ENCODE data around the gene GMDS.

GMDS gene

GRCh38 chr6:2222275-2222842, 23.0 kb downstream of the GMDS start:
- no peak for TF ChIP-seq CTCF (IDR thresholded peaks at IDR 0.05; ENCODE audit: borderline replicate concordance, insufficient read depth, low read depth, low read length)
- H3K4me3 ChIP-seq (ENCODE audit: low read depth, low read length) = peak overlapping the region; percentile 44

GRCh38 chr6:2221726-2222274, 23.6 kb downstream of the GMDS start:
- peak overlapping the region; percentile 44 for H3K4me3 ChIP-seq (ENCODE audit: low read depth, low read length)

GRCh38 chr6:2220154-2220553, 25.3 kb downstream of the GMDS start:
- no peak overlapping the region for H3K4me3 ChIP-seq (ENCODE audit: low read depth, low read length)
- TF ChIP-seq CTCF (IDR thresholded peaks at IDR 0.05; ENCODE audit: borderline replicate concordance, insufficient read depth, low read depth, low read length) = no peak

More at GRCh38 chr6:2221726-2222274, 23.6 kb downstream of the GMDS start:
- TF ChIP-seq CTCF (IDR thresholded peaks at IDR 0.05; ENCODE audit: borderline replicate concordance, insufficient read depth, low read depth, low read length) = no peak

GRCh38 chr6:2218866-2219265, 26.5 kb downstream of the GMDS start:
- no peak for TF ChIP-seq CTCF (IDR thresholded peaks at IDR 0.05; ENCODE audit: borderline replicate concordance, insufficient read depth, low read depth, low read length)
- no peak overlapping the region for H3K4me3 ChIP-seq (ENCODE audit: low read depth, low read length)

GRCh38 chr6:2216794-2217383, 28.5 kb downstream of the GMDS start:
- no peak for TF ChIP-seq CTCF (IDR thresholded peaks at IDR 0.05; ENCODE audit: borderline replicate concordance, insufficient read depth, low read depth, low read length)

GRCh38 chr6:2215342-2215741, 30.1 kb downstream of the GMDS start:
- no peak for TF ChIP-seq CTCF (IDR thresholded peaks at IDR 0.05; ENCODE audit: borderline replicate concordance, insufficient read depth, low read depth, low read length)
- no peak overlapping the region for H3K4me3 ChIP-seq (ENCODE audit: low read depth, low read length)

More at GRCh38 chr6:2216794-2217383, 28.5 kb downstream of the GMDS start:
- H3K4me3 ChIP-seq (ENCODE audit: low read depth, low read length) = no peak overlapping the region

- TF ChIP-seq CTCF (IDR thresholded peaks at IDR 0.05; ENCODE audit: borderline replicate concordance, insufficient read depth, low read depth, low read length) = no peak
- H3K4me3 ChIP-seq (ENCODE audit: low read depth, low read length) = no peak overlapping the region
These were observed 32.3 kb downstream of the GMDS start for GRCh38 chr6:2213086-2213485.
